Measurements from ENCODE around the gene GAD1. TPM values are rescaled to one million over a fixed set of nuclear protein-coding genes. Genes with fewer than 3 reads are reported as not detected.

The GAD1 gene
- total and polyA plus RNA-seq, 5 donors, result 0.02 TPM; not detected in 4

DNA sequence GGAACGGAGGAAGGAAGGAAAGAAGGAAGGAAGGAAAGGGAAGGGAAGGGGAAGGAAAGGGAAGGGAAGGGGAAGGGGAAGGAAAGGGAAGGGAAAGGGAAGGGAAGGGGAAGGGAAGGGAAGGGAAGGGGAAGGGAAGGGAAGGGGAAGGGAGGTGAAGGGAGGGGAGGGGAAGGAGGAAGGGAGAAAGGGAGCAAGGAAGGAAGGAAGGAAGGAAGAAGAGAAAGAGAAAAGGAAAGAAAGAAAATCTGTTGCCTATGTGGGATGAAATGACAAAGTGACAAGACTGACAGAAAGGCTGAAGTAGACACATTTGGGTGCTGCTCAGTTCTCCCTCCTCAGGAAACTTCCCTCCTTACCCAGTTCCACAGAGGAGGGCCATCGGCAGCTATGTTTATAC, 66.1 kb downstream of the GAD1 start:
- DNase-seq (no peak), ATAC-seq (no peak)
- H3K9me3 ChIP-seq (ENCODE audit: control insufficient read depth, low read length), result no peaks in the 10 kb centered on the region
- intact Hi-C loops (cut with DNase I), result no loop called here
- no peak overlapping the region for H3K4me3 ChIP-seq (ENCODE audit: low read length)
- 84% methylated on average over 2 of the region's 2 CpGs for WGBS
- H3K27ac ChIP-seq (ENCODE audit: low read length), result no peak overlapping the region
- H3K4me1 ChIP-seq (ENCODE audit: control insufficient read depth, insufficient read depth, low read length), result no peaks in the 10 kb centered on the region
- no peaks in the 10 kb centered on the region for H3K27me3 ChIP-seq (ENCODE audit: control insufficient read depth, insufficient read depth)

DNA sequence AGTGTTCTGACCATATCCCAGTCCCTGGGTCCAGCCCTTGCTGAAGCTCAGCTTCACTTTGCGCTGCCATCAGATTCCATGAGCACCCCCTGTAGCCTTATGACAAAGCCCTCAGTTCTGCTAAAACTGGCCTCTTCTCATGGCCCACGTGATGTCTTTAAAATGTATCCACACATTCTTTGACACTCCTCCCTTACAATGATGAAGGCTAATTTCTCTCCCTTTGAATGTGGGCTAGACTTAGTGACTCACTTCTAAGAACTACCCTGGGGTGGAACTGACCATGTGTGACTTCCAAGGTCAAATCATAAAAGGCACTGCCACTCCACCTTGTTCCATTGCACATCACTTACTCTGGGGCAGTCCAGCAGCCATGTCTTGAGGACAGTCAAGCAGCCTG, 67.0 kb downstream of the GAD1 start:
- intact Hi-C loops (cut with DNase I), result no loop called here
- Histone ChIP-seq H3K4me1 (ENCODE audit: control insufficient read depth, insufficient read depth, low read length) (no peaks in the 10 kb centered on the region), H3K4me3 (ENCODE audit: low read length) (no peak overlapping the region), H3K27me3 (ENCODE audit: control insufficient read depth, insufficient read depth) (no peaks in the 10 kb centered on the region), H3K27ac (ENCODE audit: low read length) (no peak overlapping the region), H3K9me3 (ENCODE audit: control insufficient read depth, low read length) (no peaks in the 10 kb centered on the region)
- no peak for DNase-seq
- ATAC-seq, result no peak
- 90% methylated on average over 2 of the region's 2 CpGs for WGBS

DNA sequence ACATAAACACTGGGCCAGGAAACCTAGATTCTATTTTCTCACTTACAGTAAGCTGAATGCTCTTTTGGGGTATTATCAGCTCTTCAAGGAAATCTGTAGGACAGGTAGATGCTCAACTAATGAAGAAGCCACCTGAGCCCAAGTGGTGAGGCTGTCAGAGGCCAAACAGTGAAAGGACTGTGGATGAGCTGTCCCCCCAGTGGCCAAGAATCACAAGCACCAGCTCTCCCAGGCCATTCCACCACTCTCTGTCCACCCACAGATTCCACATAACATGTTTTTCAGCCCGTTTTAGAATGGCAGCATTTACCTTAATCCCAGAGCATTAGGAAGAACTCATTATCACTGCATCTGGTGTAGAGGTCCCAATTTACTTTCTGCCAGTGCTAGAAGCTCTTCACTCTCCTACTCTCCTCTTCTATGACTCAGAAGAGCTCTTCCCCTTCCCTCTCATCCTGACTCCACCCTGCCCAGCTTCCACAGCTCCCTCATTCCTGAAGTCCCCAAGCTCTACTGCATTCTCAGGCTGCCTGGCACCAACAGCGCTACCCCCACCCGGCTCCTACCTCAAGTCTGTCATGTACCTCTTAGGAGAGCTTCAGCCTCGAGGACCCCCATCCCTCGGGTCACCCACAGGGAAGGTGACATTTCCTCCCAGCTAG, 68.6 kb downstream of the GAD1 start:
- no peaks in the 10 kb centered on the region for H3K4me1 ChIP-seq (ENCODE audit: control insufficient read depth, insufficient read depth, low read length)
- DNase-seq, result no peak
- intact Hi-C loops (cut with DNase I), result no loop called here
- no peak for ATAC-seq
- no peaks in the 10 kb centered on the region for H3K9me3 ChIP-seq (ENCODE audit: control insufficient read depth, low read length)
- 77% methylated on average over 5 of the region's 5 CpGs for WGBS
- no peak overlapping the region for H3K4me3 ChIP-seq (ENCODE audit: low read length)
- no peaks in the 10 kb centered on the region for H3K27me3 ChIP-seq (ENCODE audit: control insufficient read depth, insufficient read depth)
- H3K27ac ChIP-seq (ENCODE audit: low read length), result no peak overlapping the region

DNA sequence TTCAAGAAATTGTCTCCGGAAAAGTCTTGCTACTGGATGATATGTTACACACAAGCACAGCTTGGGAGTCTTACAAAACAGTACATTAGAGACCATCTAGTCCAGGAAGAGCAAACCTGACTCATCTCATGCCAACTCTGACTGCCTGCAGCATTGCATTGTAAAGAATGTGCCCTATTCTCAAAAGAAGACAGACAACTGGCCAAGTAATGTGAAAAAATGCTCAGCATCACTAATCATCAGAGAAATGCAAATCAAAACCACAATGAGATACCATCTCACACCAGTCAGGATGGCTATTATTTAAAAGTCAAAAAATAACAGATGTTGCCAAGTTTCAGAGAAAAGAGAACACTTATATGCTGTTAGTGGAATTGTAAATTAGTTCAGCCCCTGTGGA, 69.7 kb downstream of the GAD1 start:
- 82% methylated on average over 1 of the region's 1 CpG for WGBS
- intact Hi-C loops (cut with DNase I), result no loop called here
- no peak overlapping the region for H3K27ac ChIP-seq (ENCODE audit: low read length)
- no peaks in the 10 kb centered on the region for H3K4me1 ChIP-seq (ENCODE audit: control insufficient read depth, insufficient read depth, low read length)
- H3K9me3 ChIP-seq (ENCODE audit: control insufficient read depth, low read length), result no peaks in the 10 kb centered on the region
- no peak for DNase-seq
- no peak for ATAC-seq
- no peaks in the 10 kb centered on the region for H3K27me3 ChIP-seq (ENCODE audit: control insufficient read depth, insufficient read depth)
- no peak overlapping the region for H3K4me3 ChIP-seq (ENCODE audit: low read length)

DNA sequence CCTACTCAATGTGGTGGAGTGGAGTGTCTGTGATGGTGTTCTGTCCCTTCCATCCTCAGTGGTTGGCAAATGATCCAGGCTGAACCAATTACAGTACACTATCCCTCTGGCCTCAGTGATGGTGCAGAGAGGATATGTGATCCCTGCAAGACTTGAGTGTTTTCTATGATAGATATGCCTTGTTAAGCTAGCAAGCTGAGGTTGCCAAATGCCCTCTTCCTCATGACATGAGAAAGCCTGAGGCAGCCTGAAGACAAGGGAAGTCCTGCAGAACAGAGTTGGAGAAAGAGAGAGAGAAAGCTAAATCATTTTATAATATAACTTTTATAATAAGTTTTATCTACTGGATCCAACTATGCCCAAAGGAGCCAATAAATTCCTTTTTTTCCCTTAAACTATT, 70.8 kb downstream of the GAD1 start:
- H3K27ac ChIP-seq (ENCODE audit: low read length), result no peak overlapping the region
- H3K27me3 ChIP-seq (ENCODE audit: control insufficient read depth, insufficient read depth), result no peaks in the 10 kb centered on the region
- H3K4me3 ChIP-seq (ENCODE audit: low read length), result no peak overlapping the region
- ATAC-seq, result no peak
- intact Hi-C loops (cut with DNase I), result no loop called here
- no peak for DNase-seq
- no peaks in the 10 kb centered on the region for H3K9me3 ChIP-seq (ENCODE audit: control insufficient read depth, low read length)
- H3K4me1 ChIP-seq (ENCODE audit: control insufficient read depth, insufficient read depth, low read length), result no peaks in the 10 kb centered on the region

DNA sequence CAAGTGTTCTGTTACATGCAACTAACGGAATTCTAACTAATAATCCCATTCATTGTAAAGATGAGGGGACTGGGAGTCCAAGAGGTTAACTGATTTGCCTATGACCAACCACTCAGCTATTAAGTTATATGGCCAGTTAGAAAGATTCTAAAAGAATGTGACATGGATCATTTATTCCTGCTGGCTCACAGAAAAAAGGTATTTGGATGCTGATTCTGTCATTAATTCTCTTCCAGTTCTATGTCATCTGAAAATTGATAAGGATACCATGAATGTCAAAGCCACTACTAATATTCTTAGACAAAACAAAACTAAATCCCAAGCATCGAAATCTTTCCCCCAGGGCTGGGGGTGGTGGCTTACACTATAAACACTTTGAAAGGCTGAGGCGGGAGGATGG, 71.2 kb downstream of the GAD1 start:
- Histone ChIP-seq H3K9me3 (ENCODE audit: control insufficient read depth, low read length) (no peaks in the 10 kb centered on the region), H3K27ac (ENCODE audit: low read length) (no peak overlapping the region), H3K4me3 (ENCODE audit: low read length) (no peak overlapping the region), H3K4me1 (ENCODE audit: control insufficient read depth, insufficient read depth, low read length) (no peaks in the 10 kb centered on the region), H3K27me3 (ENCODE audit: control insufficient read depth, insufficient read depth) (no peaks in the 10 kb centered on the region)
- DNase-seq, result no peak
- ATAC-seq, result no peak
- intact Hi-C loops (cut with DNase I), result no loop called here
- 65% methylated on average over 3 of the region's 3 CpGs for WGBS

DNA sequence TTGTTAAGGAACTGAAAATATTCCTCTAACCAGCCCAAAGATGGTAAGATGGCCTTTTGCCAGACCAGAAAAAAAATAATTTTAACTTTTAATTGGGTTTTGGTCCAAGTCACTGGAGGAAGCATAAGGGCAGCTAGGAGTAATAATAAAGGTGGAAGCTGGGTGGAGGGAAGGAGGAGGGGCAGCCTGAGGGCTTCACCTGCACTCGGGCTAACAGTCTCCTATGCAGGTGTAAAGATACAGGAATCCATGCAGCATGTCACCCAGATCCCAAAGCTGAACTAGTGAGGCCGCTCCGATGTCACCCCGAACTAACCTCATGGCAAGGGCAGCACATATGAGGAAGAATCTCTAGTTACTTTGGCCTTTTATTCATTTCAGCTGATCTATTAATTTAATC, 75.2 kb downstream of the GAD1 start:
- Histone ChIP-seq H3K27me3 (ENCODE audit: control insufficient read depth, insufficient read depth) (no peaks in the 10 kb centered on the region), H3K9me3 (ENCODE audit: control insufficient read depth, low read length) (no peaks in the 10 kb centered on the region), H3K4me1 (ENCODE audit: control insufficient read depth, insufficient read depth, low read length) (no peaks in the 10 kb centered on the region), H3K4me3 (ENCODE audit: low read length) (no peak overlapping the region), H3K27ac (ENCODE audit: low read length) (no peak overlapping the region)
- 88% methylated on average over 4 of the region's 4 CpGs for WGBS
- DNase-seq (no peak), ATAC-seq (no peak)
- intact Hi-C loops (cut with DNase I), result no loop called here

DNA sequence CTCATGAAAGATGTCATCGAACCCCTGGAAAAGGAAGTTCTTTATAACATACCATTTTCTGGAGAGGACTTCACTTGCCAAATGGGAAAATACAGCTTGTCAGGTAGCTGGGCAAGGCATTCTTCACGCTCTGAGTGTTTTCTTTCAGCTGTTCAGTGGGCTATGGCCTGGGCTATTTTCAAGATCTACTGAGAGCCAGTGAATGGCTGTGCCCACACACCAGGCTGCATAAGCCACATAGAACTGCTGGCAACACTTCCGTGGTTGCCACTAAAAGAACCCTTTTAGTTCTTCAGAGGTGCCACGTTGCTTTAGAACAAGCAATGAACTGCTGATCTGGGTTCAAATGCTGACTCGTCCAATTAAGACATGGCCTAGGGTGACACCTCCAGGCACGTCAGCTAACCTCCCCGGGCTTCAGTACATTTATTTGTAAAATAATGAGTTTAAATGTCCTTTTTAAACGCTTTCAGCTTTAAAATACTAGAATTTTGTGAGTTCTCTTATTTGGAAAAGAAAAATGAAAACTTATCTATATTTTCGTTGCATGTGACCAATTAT, 75.8 kb downstream of the GAD1 start:
- Histone ChIP-seq H3K4me1 (ENCODE audit: control insufficient read depth, insufficient read depth, low read length) (no peaks in the 10 kb centered on the region), H3K27me3 (ENCODE audit: control insufficient read depth, insufficient read depth) (no peaks in the 10 kb centered on the region), H3K4me3 (ENCODE audit: low read length) (no peak overlapping the region), H3K27ac (ENCODE audit: low read length) (no peak overlapping the region), H3K9me3 (ENCODE audit: control insufficient read depth, low read length) (no peaks in the 10 kb centered on the region)
- intact Hi-C loops (cut with DNase I), result no loop called here
- DNase-seq, result no peak
- no peak for ATAC-seq
- 85% methylated on average over 9 of the region's 9 CpGs for WGBS

DNA sequence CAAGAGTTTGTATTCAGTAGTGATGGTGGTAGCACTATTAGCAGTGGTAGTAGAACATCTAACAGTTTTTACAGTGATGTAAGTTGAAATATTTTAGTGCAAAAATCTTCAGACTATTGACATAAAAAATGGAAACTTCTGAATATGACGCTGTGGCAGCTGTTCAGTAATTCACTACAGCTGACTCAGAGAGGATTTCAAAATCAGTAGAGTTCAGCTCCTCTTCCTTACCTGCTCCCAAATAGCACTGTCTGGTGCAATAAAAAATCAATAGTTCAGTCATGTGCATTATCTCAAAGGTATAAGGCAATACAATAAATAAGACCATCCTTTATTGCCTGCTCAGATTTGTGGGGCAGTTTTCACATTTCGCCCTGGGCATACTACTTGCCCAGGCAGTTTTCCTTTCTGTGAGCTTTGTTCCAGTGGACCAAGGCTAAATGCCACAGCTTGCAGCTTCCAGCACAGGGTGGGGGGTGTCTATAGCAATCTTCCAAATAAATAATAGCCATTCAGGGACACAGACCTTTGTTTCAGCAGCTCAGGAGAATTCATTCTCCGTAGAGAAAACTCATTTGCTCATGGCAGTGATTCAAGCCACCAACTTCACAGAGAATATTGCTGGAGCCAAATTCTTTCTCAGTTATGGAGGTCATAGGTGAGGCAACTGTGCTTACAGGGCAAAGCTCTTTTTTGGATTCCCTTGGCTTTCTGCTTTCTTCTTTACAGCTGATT, 78.5 kb downstream of the GAD1 start:
- Histone ChIP-seq H3K4me1 (ENCODE audit: control insufficient read depth, insufficient read depth, low read length) (no peaks in the 10 kb centered on the region), H3K27me3 (ENCODE audit: control insufficient read depth, insufficient read depth) (no peaks in the 10 kb centered on the region), H3K4me3 (ENCODE audit: low read length) (no peak overlapping the region), H3K9me3 (ENCODE audit: control insufficient read depth, low read length) (no peaks in the 10 kb centered on the region), H3K27ac (ENCODE audit: low read length) (no peak overlapping the region)
- 56% methylated on average over 3 of the region's 3 CpGs for WGBS
- intact Hi-C loops (cut with DNase I), result no loop called here
- no peak for DNase-seq
- no peak for ATAC-seq

DNA sequence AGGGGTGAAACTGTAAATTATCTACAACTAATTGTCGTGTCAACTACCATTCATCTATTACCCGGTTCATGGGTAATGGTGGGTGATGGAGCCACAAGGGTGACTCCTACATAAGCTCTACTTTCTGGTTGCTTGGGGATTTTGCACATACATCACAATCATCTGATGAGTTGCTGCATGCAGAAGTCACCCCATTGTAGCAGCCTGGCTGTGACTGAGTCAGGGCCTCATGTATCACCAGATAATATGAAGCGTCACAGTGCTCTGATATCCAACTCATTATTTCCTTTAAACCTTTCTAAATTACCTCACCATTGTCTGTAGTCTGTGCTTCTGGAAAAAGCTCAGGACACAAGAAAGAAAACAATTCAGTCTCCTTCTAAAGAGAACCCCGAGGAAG, 79.9 kb downstream of the GAD1 start:
- Histone ChIP-seq H3K27ac (ENCODE audit: low read length) (no peak overlapping the region), H3K27me3 (ENCODE audit: control insufficient read depth, insufficient read depth) (no peaks in the 10 kb centered on the region), H3K4me1 (ENCODE audit: control insufficient read depth, insufficient read depth, low read length) (no peaks in the 10 kb centered on the region), H3K9me3 (ENCODE audit: control insufficient read depth, low read length) (no peaks in the 10 kb centered on the region), H3K4me3 (ENCODE audit: low read length) (no peak overlapping the region)
- intact Hi-C loops (cut with DNase I), result no loop called here
- ATAC-seq (no peak), DNase-seq (no peak)
- 87% methylated on average over 4 of the region's 4 CpGs for WGBS

DNA sequence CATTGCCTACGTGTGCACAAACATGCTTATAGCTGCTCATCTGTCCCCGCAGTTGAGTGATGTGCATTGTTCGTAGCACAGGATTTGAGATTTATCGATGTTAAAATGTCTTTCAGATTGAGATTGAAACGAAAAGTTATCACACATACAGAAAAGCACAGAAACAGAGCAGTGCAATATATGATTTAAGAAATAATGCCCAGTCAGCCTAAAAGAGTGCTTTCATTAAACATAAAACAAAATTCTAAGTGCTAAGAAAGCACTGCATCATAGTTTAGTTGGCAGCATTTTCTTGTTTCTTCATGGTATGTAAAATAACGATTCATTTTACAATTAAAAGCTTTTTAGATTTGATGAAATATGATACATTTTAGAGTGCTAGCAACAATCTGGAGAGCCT, 80.4 kb downstream of the GAD1 start:
- 91% methylated on average over 6 of the region's 6 CpGs for WGBS
- Histone ChIP-seq H3K27me3 (ENCODE audit: control insufficient read depth, insufficient read depth) (no peaks in the 10 kb centered on the region), H3K27ac (ENCODE audit: low read length) (no peak overlapping the region), H3K9me3 (ENCODE audit: control insufficient read depth, low read length) (no peaks in the 10 kb centered on the region), H3K4me1 (ENCODE audit: control insufficient read depth, insufficient read depth, low read length) (no peaks in the 10 kb centered on the region), H3K4me3 (ENCODE audit: low read length) (no peak overlapping the region)
- ATAC-seq (no peak), DNase-seq (no peak)
- intact Hi-C loops (cut with DNase I), result no loop called here

All from right cardiac atrium (tissue), 5 donors.